DOHH2 (cell line): Measurements from ENCODE around the gene HLA-DPA1.
"Not testable (repeated sequence)": the region's sequence is repeated elsewhere in the genome, so short reads cannot be mapped to it uniquely, and the experiment has no call there.

Experiments
- H3F3A ChIP-seq: fragments of 200-600 bp; sonication (generic), shearing (Covaris generic); 2 replicates; pipeline ENCODE4 v1.6.0; 2016; ENCODE audit warnings: antibody characterized with exemption, mild to moderate bottlenecking; ENCODE audit not compliant: control insufficient read depth, insufficient read depth
- H3K27ac ChIP-seq: fragments of 200-600 bp; sonication (generic); 2 replicates; pipeline ENCODE4 v1.5.1; 2014; ENCODE audit warnings: low read depth, mild to moderate bottlenecking, low read length, moderate library complexity
- H3K27me3 ChIP-seq: fragments of 200-600 bp; sonication (generic); 2 replicates; pipeline ENCODE4 v1.6.1; 2014; ENCODE audit warnings: mild to moderate bottlenecking, low read length, mixed read lengths; ENCODE audit not compliant: control insufficient read depth
- H3K36me3 ChIP-seq: fragments of 200-600 bp; sonication (generic); 2 replicates; pipeline ENCODE4 v1.6.1; 2014; ENCODE audit warnings: mild to moderate bottlenecking, low read length, moderate library complexity, mixed read lengths; ENCODE audit not compliant: control insufficient read depth
- H3K4me1 ChIP-seq: fragments of 200-600 bp; sonication (generic); 2 replicates; pipeline ENCODE4 v1.6.1; 2014; ENCODE audit warnings: mild to moderate bottlenecking, low read length, mixed read lengths; ENCODE audit not compliant: control insufficient read depth
- H3K4me2 ChIP-seq: fragments of 200-600 bp; sonication (generic); 2 replicates; pipeline ENCODE4 v1.6.0; 2014; ENCODE audit warnings: mild to moderate bottlenecking, low read length, moderate library complexity
- H3K4me3 ChIP-seq: fragments of 200-600 bp; sonication (generic); 2 replicates; pipeline ENCODE4 v1.5.1; 2014; ENCODE audit warnings: mild to moderate bottlenecking, low read length, mixed read lengths
- H3K79me2 ChIP-seq: fragments of 200-600 bp; sonication (generic); 2 replicates; pipeline ENCODE4 v1.6.1; 2014; ENCODE audit warnings: mild to moderate bottlenecking, low read length, mixed read lengths; ENCODE audit not compliant: control insufficient read depth
- H3K9me2 ChIP-seq: fragments of 200-600 bp; sonication (generic); replicated peaks from 2 replicates; pipeline ENCODE4 v1.6.1; 2014; ENCODE audit warnings: mild to moderate bottlenecking, low read length, mixed read lengths; ENCODE audit not compliant: control insufficient read depth
- H3K9me3 ChIP-seq: fragments of 200-600 bp; sonication (generic); 2 replicates; pipeline ENCODE4 v1.6.1; 2014; ENCODE audit warnings: antibody characterized with exemption, low read length, mixed read lengths; ENCODE audit not compliant: control insufficient read depth, insufficient read depth
- H4K20me1 ChIP-seq: fragments of 200-600 bp; sonication (generic); 2 replicates; pipeline ENCODE4 v1.6.0; 2014; ENCODE audit warnings: low read depth, mild to moderate bottlenecking, antibody characterized with exemption, low read length, moderate library complexity; ENCODE audit not compliant: control insufficient read depth, insufficient read depth
- CTCF ChIP-seq: fragments of 200-600 bp; sonication (generic); IDR thresholded peaks from one replicate; pipeline ENCODE4 v1.5.1; 2014; ENCODE audit warnings: antibody characterized with exemption, mild to moderate bottlenecking, low read depth, low read length; ENCODE audit not compliant: poor library complexity, severe bottlenecking
- EZH2phosphoT487 ChIP-seq: fragments of 200-600 bp; sonication (generic); IDR thresholded peaks from 2 replicates; pipeline ENCODE4 v1.6.1; 2017; ENCODE audit warnings: borderline replicate concordance, mild to moderate bottlenecking, antibody characterized with exemption, low read length, moderate library complexity, mixed read lengths

HLA-DPA1 gene

GRCh38 chr6:33103776-33104175 lies 30.3 kb upstream of the HLA-DPA1 start:
- H3K4me3 ChIP-seq = no peak overlapping the region
- TF ChIP-seq EZH2phosphoT487 = no peak
- TF ChIP-seq CTCF = no peak
- no peak overlapping the region for H3K27ac ChIP-seq

DNA sequence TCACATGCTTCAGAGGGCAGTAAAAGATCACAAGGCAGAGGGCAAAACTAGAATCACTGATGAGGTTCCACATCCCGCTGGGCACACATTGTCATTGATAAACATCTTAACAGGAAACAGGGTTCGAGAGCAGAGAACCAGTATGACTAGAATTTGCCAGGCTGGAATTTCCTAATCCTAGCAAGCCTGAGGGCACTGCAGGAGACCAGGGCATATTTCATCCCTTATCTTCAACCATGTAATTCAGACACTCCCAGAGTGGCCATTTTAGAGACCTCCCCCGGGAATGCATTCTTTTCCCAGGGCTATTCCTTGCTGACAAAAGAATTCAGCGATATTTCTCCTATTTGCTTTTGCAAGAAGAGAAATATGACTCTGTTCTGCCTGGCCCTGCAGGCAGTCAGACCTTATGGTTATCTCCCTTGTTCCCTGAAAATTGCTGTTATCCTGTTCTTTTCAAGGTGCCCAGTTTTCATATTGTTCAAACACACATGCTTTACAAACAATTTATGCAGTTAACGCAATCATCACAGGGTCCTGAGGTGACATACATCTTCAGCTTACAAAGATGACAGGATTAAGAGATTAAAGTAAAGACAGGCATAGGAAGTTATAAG lies 27.8 kb upstream of the HLA-DPA1 start:
- not testable (repeated sequence) for H3K4me2 ChIP-seq, H3K4me3 ChIP-seq, H3K36me3 ChIP-seq, H3K9me2 ChIP-seq, H3K27ac ChIP-seq, H4K20me1 ChIP-seq, H3K27me3 ChIP-seq, H3K4me1 ChIP-seq, H3K79me2 ChIP-seq, H3F3A ChIP-seq
- H3K9me3 ChIP-seq = peaks cover 25% of the 10 kb centered on the region

More at GRCh38 chr6:33103776-33104175, 30.3 kb upstream of the HLA-DPA1 start:
- Histone ChIP-seq H3K36me3 (no peaks in the 10 kb centered on the region), H4K20me1 (no peaks in the 10 kb centered on the region), H3K27me3 (0 out of 2 replicates have a peak, but pooled peaks cover 3% of the 10 kb centered on the region), H3K9me3 (peaks cover 22% of the 10 kb centered on the region), H3K9me2 (no peaks in the 10 kb centered on the region), H3K4me2 (no peak overlapping the region), H3F3A (no peaks in the 10 kb centered on the region), H3K79me2 (no peaks in the 10 kb centered on the region), H3K4me1 (peaks cover 9% of the 10 kb centered on the region)

DNA sequence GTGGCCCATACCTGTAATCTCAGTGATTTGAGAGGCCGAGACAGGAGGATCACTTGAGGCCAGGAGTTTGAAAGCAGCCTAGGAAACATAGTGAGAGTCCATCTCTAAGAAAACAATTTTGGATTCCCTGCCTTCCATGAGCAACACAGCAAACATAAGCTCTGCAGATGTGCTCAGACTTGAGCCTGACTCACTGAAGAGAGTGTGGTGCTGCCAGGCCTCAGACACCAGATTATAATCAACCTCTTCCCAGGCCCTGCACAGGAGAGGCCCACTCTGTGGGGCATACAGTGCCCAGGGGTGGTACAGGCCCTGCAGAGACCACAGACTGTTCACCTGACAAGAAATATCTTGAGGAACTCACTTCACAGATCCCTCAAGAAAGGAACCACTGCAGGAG lies 22.2 kb upstream of the HLA-DPA1 start:
- no peaks in the 10 kb centered on the region for H3K36me3 ChIP-seq
- no peaks in the 10 kb centered on the region for H3F3A ChIP-seq
- H3K4me1 ChIP-seq = peaks cover 5% of the 10 kb centered on the region; the same call in 1 of the 2 replicates
- H3K27ac ChIP-seq = no peak overlapping the region
- H3K4me3 ChIP-seq = no peak overlapping the region
- H4K20me1 ChIP-seq = no peaks in the 10 kb centered on the region
- H3K27me3 ChIP-seq = no peaks in the 10 kb centered on the region
- peaks cover 7% of the 10 kb centered on the region for H3K9me3 ChIP-seq
- no peaks in the 10 kb centered on the region for H3K79me2 ChIP-seq
- no peak overlapping the region for H3K4me2 ChIP-seq
- H3K9me2 ChIP-seq = no peaks in the 10 kb centered on the region
- TF ChIP-seq EZH2phosphoT487 = no peak
- no peak for TF ChIP-seq CTCF

- Histone ChIP-seq H3K4me3 (no peak overlapping the region), H3K36me3 (no peaks in the 10 kb centered on the region), H3K4me1 (peaks cover 5% of the 10 kb centered on the region; the same call in 1 of the 2 replicates), H3K27me3 (no peaks in the 10 kb centered on the region), H4K20me1 (no peaks in the 10 kb centered on the region), H3K27ac (no peak overlapping the region), H3K79me2 (no peaks in the 10 kb centered on the region), H3K4me2 (no peak overlapping the region), H3K9me2 (no peaks in the 10 kb centered on the region), H3F3A (0 out of 2 replicates have a peak, but pooled peaks cover 2% of the 10 kb centered on the region), H3K9me3 (peaks cover 3% of the 10 kb centered on the region)
- no peak for TF ChIP-seq CTCF
- no peak for TF ChIP-seq EZH2phosphoT487
Measured at GRCh38 chr6:33093855-33094254, 20.4 kb upstream of the HLA-DPA1 start.
